A549 (cell line): ENCODE measurements around the gene MED27. TPM values are rescaled to one million over a fixed set of nuclear protein-coding genes. Genes with fewer than 3 reads are reported as not detected.
A peak's percentile ranks its signal among the peaks of the same experiment; 100 is the strongest.

Experiments used
- ATAC-seq, 2 experiments: fragments of 200-7000 bp in 1 of 2; fragments of >200 bp in 1 of 2; cut with Nextera tagmentation in 1 of 2; cut with Tn5 transposase in 1 of 2; 3 replicates each; pipeline versions ENCODE4 v1.8.0 to v1.9.1; 2018 to 2020; ENCODE audit warnings: mild to moderate bottlenecking in 1 of 2, moderate library complexity in 1 of 2
- CTCF ChIA-PET: fragments of 300-600 bp; sonication (Branson Sonifier 250); formaldehyde crosslinking; extraction: SDS; loops from one replicate; lab custom pipeline; 2021; ENCODE audit warnings: antibody characterized with exemption, inconsistent platforms; lab: Yijun Ruan, JAX
- POLR2A ChIA-PET: fragments of 350-600 bp; formaldehyde crosslinking; extraction: SDS; loops from one replicate; lab custom pipeline; 2021; ENCODE audit warnings: antibody characterized with exemption, inconsistent platforms; lab: Yijun Ruan, JAX
- DNase-seq, 2 experiments: peaks; one replicate each; pipeline versions ENCODE4 v3.0.0 to v3.0.0-alpha.2; 2011 to 2016; ENCODE audit warnings: low read depth in 1 of 2, low spot score in 1 of 2
- FAIRE-seq: peaks from 2 replicates; lab custom pipeline; 2011; peaks lifted over from hg19 to GRCh38; lab: Jason Lieb, UNC
- H3K27ac ChIP-seq, 2 experiments: fragments of >200 bp; sonication (Bioruptor Twin); formaldehyde crosslinking; 3 replicates each; pipeline ENCODE4 v1.5.1; 2016 to 2017
- H3K4me1 ChIP-seq: fragments of >200 bp; sonication (Bioruptor Twin); formaldehyde crosslinking; 3 replicates; pipeline ENCODE4 v1.6.1; 2016
- H3K4me2 ChIP-seq: fragments of >200 bp; sonication (Bioruptor Twin); formaldehyde crosslinking; 3 replicates; pipeline ENCODE4 v1.6.1; 2016
- H3K4me3 ChIP-seq: fragments of >200 bp; sonication (Bioruptor Twin); formaldehyde crosslinking; 3 replicates; pipeline ENCODE4 v1.5.1; 2016
- H3K9me3 ChIP-seq: fragments of >200 bp; sonication (Bioruptor Twin); formaldehyde crosslinking; 3 replicates; pipeline ENCODE4 v1.6.1; 2016
- BHLHE40 ChIP-seq: IDR thresholded peaks from 2 replicates; pipeline ENCODE4 v1.6.1; 2012; ENCODE audit warnings: low read depth, low read length, inconsistent platforms
- CBX2 ChIP-seq: fragments of 200-600 bp; sonication (generic); IDR thresholded peaks from 2 replicates; pipeline ENCODE4 v1.6.1; 2016; ENCODE audit warnings: low read depth, mild to moderate bottlenecking, borderline replicate concordance
- CHD2 ChIP-seq: fragments of 150-350 bp; IDR thresholded peaks from 2 replicates; pipeline ENCODE4 v1.6.1; 2014; ENCODE audit warnings: low read length; ENCODE audit not compliant: partially characterized antibody
- CTCF ChIP-seq: fragments of >200 bp; sonication (Bioruptor Twin); formaldehyde crosslinking; IDR thresholded peaks from 3 replicates; pipeline ENCODE4 v1.5.1; 2016
- EP300 ChIP-seq, 2 experiments: fragments of >200 bp; sonication (Bioruptor Twin); formaldehyde crosslinking; IDR thresholded peaks; 2 replicates in 1 of 2; 3 replicates in 1 of 2; pipeline ENCODE4 v1.6.1; 2016 to 2017
- ESRRA ChIP-seq: fragments of 150-350 bp; IDR thresholded peaks from 2 replicates; pipeline ENCODE4 v1.6.1; 2014; ENCODE audit warnings: mild to moderate bottlenecking, low read length, borderline replicate concordance
- FOSL2 ChIP-seq, 2 experiments: fragments of 450-650 bp in 1 of 2; fragments of >200 bp in 1 of 2; sonication (Bioruptor Twin) in 1 of 2; formaldehyde crosslinking; IDR thresholded peaks; 2 replicates each; pipeline versions ENCODE4 v1.5.0 to v1.6.1; 2016 to 2020; ENCODE audit warnings: mild to moderate bottlenecking in 1 of 2, moderate library complexity in 1 of 2
- HMGXB4 ChIP-seq: fragments of 250-450 bp; sonication (Bioruptor Pico); IDR thresholded peaks from 2 replicates; pipeline ENCODE4 v1.5.0; 2021; ENCODE audit warnings: mild to moderate bottlenecking, moderate library complexity, borderline replicate concordance
- HOXB5 ChIP-seq: fragments of 250-450 bp; sonication (Bioruptor Pico); IDR thresholded peaks from 2 replicates; pipeline ENCODE4 v1.5.0; 2020; ENCODE audit warnings: mild to moderate bottlenecking, moderate library complexity
- KDM1A ChIP-seq: fragments of 200-600 bp; sonication (generic); IDR thresholded peaks from 2 replicates; pipeline ENCODE4 v1.6.1; 2016; ENCODE audit warnings: low read depth, mild to moderate bottlenecking
- MAFK ChIP-seq: fragments of 450-650 bp; IDR thresholded peaks from 2 replicates; pipeline ENCODE4 v1.6.1; 2014; ENCODE audit not compliant: partially characterized antibody
- MAX ChIP-seq: IDR thresholded peaks from 2 replicates; pipeline ENCODE4 v1.6.1; 2012
- PBX3 ChIP-seq: IDR thresholded peaks from 2 replicates; pipeline ENCODE4 v1.6.1; 2012
- RAD21 ChIP-seq, 2 experiments: fragments of >200 bp in 1 of 2; sonication (Bioruptor Twin) in 1 of 2; formaldehyde crosslinking in 1 of 2; IDR thresholded peaks in 1 of 2; conservative IDR thresholded peaks in 1 of 2; 2 replicates in 1 of 2; 3 replicates in 1 of 2; pipeline ENCODE4 v1.6.1; 2012 to 2018; ENCODE audit warnings: inconsistent platforms in 1 of 2
- RARB ChIP-seq: fragments of 250-450 bp; sonication (Bioruptor Pico); IDR thresholded peaks from 2 replicates; pipeline ENCODE4 v1.8.0; 2021; ENCODE audit warnings: mild to moderate bottlenecking, moderate library complexity
- ZC3H11A ChIP-seq: fragments of 450-650 bp; IDR thresholded peaks from 2 replicates; pipeline ENCODE4 v1.6.1; 2014; ENCODE audit warnings: antibody characterized with exemption, mild to moderate bottlenecking
- ZFP36 ChIP-seq: fragments of 450-650 bp; IDR thresholded peaks from 2 replicates; pipeline ENCODE4 v1.6.1; 2014; ENCODE audit warnings: borderline replicate concordance; ENCODE audit not compliant: partially characterized antibody
- WGBS: methylation state at CpG from one replicate; pipeline ENCODE4 v1.1.6; 2017; ENCODE audit errors: missing lambda C conversion rate; 5-methylcytosine and 5-hydroxymethylcytosine counted together
- polyA plus RNA-seq, 4 experiments: library from polyadenylated mRNA; depleted of rRNA in 3 of 4; stranded (reverse); fragments of >200 nt; fragmentation: RNase III in 1 of 4; extraction: RNeasy Plus Mini Kit Qiagen cat#74134 plus additional on column Dnase treatment in 1 of 4; gene quantifications; 2 replicates in 3 of 4; 3 replicates in 1 of 4; pipeline ENCODE4 v1.2.3, GENCODE V29; 2011 to 2017

The MED27 gene
- polyA plus RNA-seq, 2 of the 4 experiments (the other 2 are of a cell fraction) = 24.2 to 37.8 TPM

- CTCF ChIA-PET = interaction anchor here (0.7 to 1.6 kb wide), 4 partner anchors 13 to 420 kb away, joined by 3 to 6 read pairs (median 4); no protein-coding TSS in a partner anchor
- H3K4me2 ChIP-seq = no peak overlapping the region
Measured at GRCh38 chr9:131815970-131816873, 263.4 kb downstream of the MED27 start.

GRCh38 chr9:131814707-131815106 is 265.0 kb downstream of the MED27 start:
- FAIRE-seq (no peak), ATAC-seq (no peak), DNase-seq (no peak)
- POLR2A ChIA-PET = no interaction called here
- TF ChIP-seq ZFP36 = peak; percentile 71
- no peak for TF ChIP-seq MAFK
- Histone ChIP-seq H3K9me3 (no peaks in the 10 kb centered on the region), H3K4me1 (0 out of 3 replicates have a peak, but pooled peaks cover 10% of the 10 kb centered on the region), H3K4me3 (no peak overlapping the region), H3K27ac (no peak overlapping the region), H3K4me2 (no peak overlapping the region)
- CTCF ChIA-PET = no interaction called here
- WGBS = 83% methylated on average over 5 of the region's 6 CpGs

More at GRCh38 chr9:131815970-131816873, 263.4 kb downstream of the MED27 start:
- H3K4me3 ChIP-seq = no peak overlapping the region
- DNase-seq (peak in 1 of 2 experiments; percentile 38), ATAC-seq (peak in 1 of 2 experiments; percentile 40; a peak in 4 of 6 replicates), FAIRE-seq (no peak)
- no peak for TF ChIP-seq CBX2
- TF ChIP-seq MAX = 0 out of 2 replicates have a peak, but pooled peaks have one; percentile 25
- TF ChIP-seq ZC3H11A = no peak
- H3K27ac ChIP-seq = no peak overlapping the region
- POLR2A ChIA-PET = no interaction called here
- 0 out of 3 replicates have a peak, but pooled peaks cover 10% of the 10 kb centered on the region for H3K4me1 ChIP-seq
- whole genome bisulfite sequencing = 48% methylated on average over 19 of the region's 19 CpGs
- H3K9me3 ChIP-seq = no peaks in the 10 kb centered on the region

- Histone ChIP-seq H3K27ac (no peak overlapping the region), H3K4me1 (0 out of 3 replicates have a peak, but pooled peaks cover 9% of the 10 kb centered on the region), H3K9me3 (no peaks in the 10 kb centered on the region), H3K4me3 (no peak overlapping the region), H3K4me2 (no peak overlapping the region)
- no peak for ATAC-seq
- ChIA-PET POLR2A (no interaction called here), CTCF (interaction anchor here (1.2 to 1.4 kb wide), 4 partner anchors 37 to 440 kb away, joined by 3 read pairs; no protein-coding TSS in a partner anchor)
- WGBS = 55% methylated on average over 9 of the region's 9 CpGs
- no peak for DNase-seq
- no peak for FAIRE-seq
- TF ChIP-seq BHLHE40 (no peak), EP300 (IDR thresholded peaks at IDR 0.05) (no peak), HOXB5 (CRISPR knock-in tag) (no peak), HMGXB4 (CRISPR knock-in tag) (no peak), RAD21 (conservative IDR thresholded peaks at IDR 0.05 in 1 of 2, IDR thresholded peaks at IDR 0.05 in 1 of 2) (no peak), CTCF (no peak), FOSL2 (IDR thresholded peaks at IDR 0.05) (no peak), FOSL2 (CRISPR knock-in tag; IDR thresholded peaks at IDR 0.05) (no peak), ESRRA (no peak), KDM1A (no peak), PBX3 (no peak), RARB (CRISPR knock-in tag) (no peak), CHD2 (no peak)
Measured at GRCh38 chr9:131813116-131813515, 266.6 kb downstream of the MED27 start.
